Neural cell (in vitro differentiated cells): Measurements from ENCODE around the gene FERMT3. TPM values are rescaled to one million over a fixed set of nuclear protein-coding genes. Genes with fewer than 3 reads are reported as not detected.

Experiments
- H2AFZ ChIP-seq: fragments of 200-600, 300-800 bp; sonication (generic), shearing (Covaris generic); 2 replicates; pipeline ENCODE4 v1.6.0; 2014; ENCODE audit warnings: low read depth, mild to moderate bottlenecking, antibody characterized with exemption, low read length, moderate library complexity
- H3F3A ChIP-seq: fragments of 200-600 bp; shearing (Covaris generic); 2 replicates; pipeline ENCODE4 v1.6.1; 2016; ENCODE audit warnings: mild to moderate bottlenecking, moderate library complexity, mixed read lengths, antibody characterized with exemption, low read length; ENCODE audit not compliant: insufficient read depth, poor library complexity, severe bottlenecking
- H3K27ac ChIP-seq: fragments of 200-600, 300-800 bp; sonication (generic), shearing (Covaris generic); 2 replicates; pipeline ENCODE4 v1.5.1; 2014; ENCODE audit warnings: mild to moderate bottlenecking, low read length, moderate library complexity
- H3K27me3 ChIP-seq: fragments of 300-800, 200-600 bp; sonication (generic), shearing (Covaris generic); 2 replicates; pipeline ENCODE4 v1.6.0; 2014; ENCODE audit warnings: mild to moderate bottlenecking, low read depth, low read length, moderate library complexity; ENCODE audit not compliant: insufficient read depth
- H3K36me3 ChIP-seq: fragments of 300-800, 200-600 bp; sonication (generic), shearing (Covaris generic); 2 replicates; pipeline ENCODE4 v1.5.1; 2014; ENCODE audit warnings: mild to moderate bottlenecking, antibody characterized with exemption, low read length, moderate library complexity; ENCODE audit not compliant: insufficient read depth
- H3K4me2 ChIP-seq: fragments of 300-800, 200-600 bp; sonication (generic), shearing (Covaris generic); 2 replicates; pipeline ENCODE4 v1.6.0; 2014; ENCODE audit warnings: mild to moderate bottlenecking, low read length
- H3K4me3 ChIP-seq: fragments of 300-800, 200-600 bp; sonication (generic), shearing (Covaris generic); 2 replicates; pipeline ENCODE4 v1.5.1; 2014; ENCODE audit warnings: mild to moderate bottlenecking, low read length, moderate library complexity
- H3K79me2 ChIP-seq: fragments of 200-600 bp; shearing (Covaris generic); replicated peaks from 2 replicates; pipeline ENCODE4 v1.6.0; 2014; ENCODE audit warnings: mild to moderate bottlenecking, low read length, moderate library complexity; ENCODE audit not compliant: insufficient read depth
- H3K9ac ChIP-seq: fragments of 300-800, 200-600 bp; sonication (generic), shearing (Covaris generic); 2 replicates; pipeline ENCODE4 v1.6.1; 2016; ENCODE audit warnings: mild to moderate bottlenecking, low read length, mixed read lengths
- H3K9me2 ChIP-seq: fragments of 200-600 bp; shearing (Covaris generic); 2 replicates; pipeline ENCODE4 v1.6.1; 2016; ENCODE audit warnings: mild to moderate bottlenecking, low read length, mixed read lengths; ENCODE audit not compliant: insufficient read depth
- H3K9me3 ChIP-seq: fragments of 200-600, 300-800 bp; sonication (generic), shearing (Covaris generic); 2 replicates; pipeline ENCODE4 v1.6.1; 2016; ENCODE audit warnings: mild to moderate bottlenecking, mixed run types, low read length, moderate library complexity, mixed read lengths
- H4K20me1 ChIP-seq: fragments of 200-600 bp; shearing (Covaris generic); 2 replicates; pipeline ENCODE4 v1.6.1; 2016; ENCODE audit warnings: mild to moderate bottlenecking, mixed run types; ENCODE audit not compliant: insufficient read depth
- EP300 ChIP-seq: fragments of 450-650 bp; conservative IDR thresholded peaks from 2 replicates; pipeline ENCODE4 v1.6.1; 2014; ENCODE audit warnings: antibody characterized with exemption, mild to moderate bottlenecking, moderate library complexity; ENCODE audit not compliant: poor library complexity, severe bottlenecking
- EZH2 ChIP-seq: fragments of 200-600, 300-800 bp; shearing (Covaris generic), sonication (generic); IDR thresholded peaks from 2 replicates; pipeline ENCODE4 v1.6.1; 2014; ENCODE audit warnings: antibody characterized with exemption, low read length, borderline replicate concordance, mild to moderate bottlenecking; ENCODE audit not compliant: insufficient read depth, poor library complexity, severe bottlenecking
- MXI1 ChIP-seq: fragments of 450-650 bp; conservative IDR thresholded peaks from 2 replicates; pipeline ENCODE4 v1.6.1; 2014; ENCODE audit warnings: antibody characterized with exemption, mild to moderate bottlenecking; ENCODE audit not compliant: poor library complexity, severe bottlenecking
- POLR2AphosphoS5 ChIP-seq: IDR thresholded peaks from 2 replicates; pipeline ENCODE4 v1.6.1; 2012
- RAD21 ChIP-seq: fragments of 450-650 bp; conservative IDR thresholded peaks from 2 replicates; pipeline ENCODE4 v1.6.1; 2014; ENCODE audit warnings: antibody characterized with exemption, mild to moderate bottlenecking, moderate library complexity
- SMC3 ChIP-seq: fragments of 450-650 bp; conservative IDR thresholded peaks from 2 replicates; pipeline ENCODE4 v1.6.1; 2014; ENCODE audit warnings: antibody characterized with exemption, mild to moderate bottlenecking, moderate library complexity; ENCODE audit not compliant: poor library complexity
- TAF1 ChIP-seq: IDR thresholded peaks from 2 replicates; pipeline ENCODE4 v1.6.1; 2012; ENCODE audit warnings: low read depth
- polyA plus RNA-seq: library from polyadenylated mRNA; depleted of rRNA; stranded (reverse); fragments of >200 nt; gene quantifications from 2 replicates; pipeline ENCODE4 v1.2.3, GENCODE V29; 2014
- TF ChIP-seq, protein P1 (sequence below): fragments of 450-650 bp; IDR thresholded peaks from 2 replicates; pipeline ENCODE4 v1.5.1; 2014; ENCODE audit warnings: antibody characterized with exemption, mild to moderate bottlenecking, moderate library complexity; ENCODE audit not compliant: poor library complexity, severe bottlenecking
- TF ChIP-seq, protein P2 (sequence below): IDR thresholded peaks from 2 replicates; pipeline ENCODE4 v1.6.1; 2012; ENCODE audit warnings: borderline replicate concordance

FERMT3 gene
- polyA plus RNA-seq, 1 donor from 2014 or later = 0.89 TPM

GRCh38 chr11:64251016-64251752 is 44.7 kb downstream of the FERMT3 start, which contains the start of gene PLCB3:
Gene PLCB3, plus strand, starts transcription at chr11:64251530. Its CDS starts 120 bp downstream, at chr11:64251650.
- Histone ChIP-seq H3K27ac (peak within 1 kb of the TSS; percentile 5), H3K4me3 (peak within 1 kb of the TSS; percentile 59), H3K9ac (peak within 1 kb of the TSS; percentile 50), H3K36me3 (no peaks in the 10 kb centered on the region), H3K9me2 (no peaks in the 10 kb centered on the region), H3K9me3 (no peaks in the 10 kb centered on the region), H3K27me3 (peaks cover 8% of the 10 kb centered on the region), H4K20me1 (no peaks in the 10 kb centered on the region), H3K79me2 (peaks cover under 1% of the 10 kb centered on the region), H3K4me2 (no peak within 1 kb of the TSS), H3F3A (no peaks in the 10 kb centered on the region), H2AFZ (no peak within 1 kb of the TSS)
- TF ChIP-seq EP300 (no peak), SMC3 (peak; percentile 43), RAD21 (peak; percentile 25), POLR2AphosphoS5 (no peak), EZH2 (no peak), MXI1 (no peak)
- TF ChIP-seq, protein P1, sequence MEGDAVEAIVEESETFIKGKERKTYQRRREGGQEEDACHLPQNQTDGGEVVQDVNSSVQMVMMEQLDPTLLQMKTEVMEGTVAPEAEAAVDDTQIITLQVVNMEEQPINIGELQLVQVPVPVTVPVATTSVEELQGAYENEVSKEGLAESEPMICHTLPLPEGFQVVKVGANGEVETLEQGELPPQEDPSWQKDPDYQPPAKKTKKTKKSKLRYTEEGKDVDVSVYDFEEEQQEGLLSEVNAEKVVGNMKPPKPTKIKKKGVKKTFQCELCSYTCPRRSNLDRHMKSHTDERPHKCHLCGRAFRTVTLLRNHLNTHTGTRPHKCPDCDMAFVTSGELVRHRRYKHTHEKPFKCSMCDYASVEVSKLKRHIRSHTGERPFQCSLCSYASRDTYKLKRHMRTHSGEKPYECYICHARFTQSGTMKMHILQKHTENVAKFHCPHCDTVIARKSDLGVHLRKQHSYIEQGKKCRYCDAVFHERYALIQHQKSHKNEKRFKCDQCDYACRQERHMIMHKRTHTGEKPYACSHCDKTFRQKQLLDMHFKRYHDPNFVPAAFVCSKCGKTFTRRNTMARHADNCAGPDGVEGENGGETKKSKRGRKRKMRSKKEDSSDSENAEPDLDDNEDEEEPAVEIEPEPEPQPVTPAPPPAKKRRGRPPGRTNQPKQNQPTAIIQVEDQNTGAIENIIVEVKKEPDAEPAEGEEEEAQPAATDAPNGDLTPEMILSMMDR = peak; percentile 74

DNA sequence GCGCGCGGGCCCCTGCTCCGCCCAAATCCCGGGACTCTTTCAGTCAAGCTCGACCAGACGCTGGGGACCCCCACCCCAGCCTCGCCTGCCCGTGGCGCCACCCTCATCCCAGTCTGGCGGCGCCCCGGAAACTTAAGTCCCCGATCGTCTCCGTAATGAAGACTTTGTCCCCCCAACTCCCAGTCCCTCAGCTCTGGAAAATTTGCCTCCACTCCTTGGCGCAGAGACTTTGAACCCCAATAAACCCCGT is 45.2 kb downstream of the FERMT3 start:
- H3K9me3 ChIP-seq = no peaks in the 10 kb centered on the region
- peaks cover 8% of the 10 kb centered on the region for H3K27me3 ChIP-seq
- H3K79me2 ChIP-seq = no peaks in the 10 kb centered on the region
- no peak overlapping the region for H3K27ac ChIP-seq
- no peak overlapping the region for H3K4me2 ChIP-seq
- H3K4me3 ChIP-seq = peak overlapping the region; percentile 44
- H3K9me2 ChIP-seq = no peaks in the 10 kb centered on the region
- H3K36me3 ChIP-seq = no peaks in the 10 kb centered on the region
- H3K9ac ChIP-seq = no peak overlapping the region
- no peak overlapping the region for H2AFZ ChIP-seq
- no peaks in the 10 kb centered on the region for H4K20me1 ChIP-seq
- no peaks in the 10 kb centered on the region for H3F3A ChIP-seq
- TF ChIP-seq POLR2AphosphoS5 (no peak), TAF1 (no peak)
- TF ChIP-seq, protein P2, sequence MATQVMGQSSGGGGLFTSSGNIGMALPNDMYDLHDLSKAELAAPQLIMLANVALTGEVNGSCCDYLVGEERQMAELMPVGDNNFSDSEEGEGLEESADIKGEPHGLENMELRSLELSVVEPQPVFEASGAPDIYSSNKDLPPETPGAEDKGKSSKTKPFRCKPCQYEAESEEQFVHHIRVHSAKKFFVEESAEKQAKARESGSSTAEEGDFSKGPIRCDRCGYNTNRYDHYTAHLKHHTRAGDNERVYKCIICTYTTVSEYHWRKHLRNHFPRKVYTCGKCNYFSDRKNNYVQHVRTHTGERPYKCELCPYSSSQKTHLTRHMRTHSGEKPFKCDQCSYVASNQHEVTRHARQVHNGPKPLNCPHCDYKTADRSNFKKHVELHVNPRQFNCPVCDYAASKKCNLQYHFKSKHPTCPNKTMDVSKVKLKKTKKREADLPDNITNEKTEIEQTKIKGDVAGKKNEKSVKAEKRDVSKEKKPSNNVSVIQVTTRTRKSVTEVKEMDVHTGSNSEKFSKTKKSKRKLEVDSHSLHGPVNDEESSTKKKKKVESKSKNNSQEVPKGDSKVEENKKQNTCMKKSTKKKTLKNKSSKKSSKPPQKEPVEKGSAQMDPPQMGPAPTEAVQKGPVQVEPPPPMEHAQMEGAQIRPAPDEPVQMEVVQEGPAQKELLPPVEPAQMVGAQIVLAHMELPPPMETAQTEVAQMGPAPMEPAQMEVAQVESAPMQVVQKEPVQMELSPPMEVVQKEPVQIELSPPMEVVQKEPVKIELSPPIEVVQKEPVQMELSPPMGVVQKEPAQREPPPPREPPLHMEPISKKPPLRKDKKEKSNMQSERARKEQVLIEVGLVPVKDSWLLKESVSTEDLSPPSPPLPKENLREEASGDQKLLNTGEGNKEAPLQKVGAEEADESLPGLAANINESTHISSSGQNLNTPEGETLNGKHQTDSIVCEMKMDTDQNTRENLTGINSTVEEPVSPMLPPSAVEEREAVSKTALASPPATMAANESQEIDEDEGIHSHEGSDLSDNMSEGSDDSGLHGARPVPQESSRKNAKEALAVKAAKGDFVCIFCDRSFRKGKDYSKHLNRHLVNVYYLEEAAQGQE = no peak
- TF ChIP-seq, protein P1 = no peak
